Smooth muscle cell (in vitro differentiated cells): ENCODE results near the gene G2E3. TPM values are rescaled to one million over a fixed set of nuclear protein-coding genes. Genes with fewer than 3 reads are reported as not detected.

Experiments used
- DNase-seq: peaks from one replicate; lab custom pipeline; 2025; ENCODE audit not compliant: unreplicated experiment; lab: John Stamatoyannopoulos, UW
- H2AFZ ChIP-seq: fragments of 200-600 bp; sonication (generic); 2 replicates; pipeline ENCODE4 v1.6.0; 2016; ENCODE audit warnings: antibody characterized with exemption, low read depth, mild to moderate bottlenecking
- H3F3A ChIP-seq: fragments of 200-600 bp; sonication (generic); 2 replicates; pipeline ENCODE4 v1.6.0; 2017; ENCODE audit warnings: antibody characterized with exemption, low read depth
- H3K27ac ChIP-seq: fragments of 200-600 bp; sonication (generic); 2 replicates; pipeline ENCODE4 v1.5.1; 2016; ENCODE audit warnings: low read depth, mild to moderate bottlenecking
- H3K27me3 ChIP-seq: fragments of 200-600 bp; sonication (generic); 2 replicates; pipeline ENCODE4 v1.6.1; 2016; ENCODE audit warnings: low read depth, mild to moderate bottlenecking
- H3K36me3 ChIP-seq: fragments of 200-600 bp; sonication (generic); 2 replicates; pipeline ENCODE4 v1.5.1; 2016; ENCODE audit warnings: low read depth
- H3K4me1 ChIP-seq: fragments of 200-600 bp; sonication (generic); 2 replicates; pipeline ENCODE4 v1.5.1; 2016; ENCODE audit warnings: low read depth
- H3K4me2 ChIP-seq: fragments of 200-600 bp; sonication (generic); 2 replicates; pipeline ENCODE4 v1.6.0; 2016; ENCODE audit warnings: mild to moderate bottlenecking
- H3K4me3 ChIP-seq: fragments of 200-600 bp; sonication (generic); 2 replicates; pipeline ENCODE4 v1.5.1; 2016; ENCODE audit warnings: mild to moderate bottlenecking
- H3K79me2 ChIP-seq: fragments of 200-600 bp; sonication (generic); 2 replicates; pipeline ENCODE4 v1.6.0; 2016; ENCODE audit warnings: low read depth, mild to moderate bottlenecking
- H3K9ac ChIP-seq: fragments of 200-600 bp; sonication (generic); 2 replicates; pipeline ENCODE4 v1.6.0; 2016; ENCODE audit warnings: low read depth
- H3K9me3 ChIP-seq: fragments of 200-600 bp; sonication (generic); replicated peaks from 2 replicates; pipeline ENCODE4 v1.5.1; 2016; ENCODE audit warnings: low read depth
- H4K20me1 ChIP-seq: fragments of 200-600 bp; sonication (generic); 2 replicates; pipeline ENCODE4 v1.6.0; 2016; ENCODE audit warnings: low read depth
- WGBS: methylation state at CpG from one replicate; pipeline ENCODE4 v1.1.7; 2016; ENCODE audit warnings: low lambda C conversion rate; 5-methylcytosine and 5-hydroxymethylcytosine counted together
- polyA plus RNA-seq: library from polyadenylated mRNA; unstranded; fragments of >200 nt; fragmentation: Nextera tagmentation; extraction: Ambion mirVana; gene quantifications from 2 replicates; pipeline ENCODE4 v1.2.1, GENCODE V29; 2016
- total RNA-seq: library from RNA; depleted of rRNA; stranded (reverse); fragments of >200 nt; gene quantifications from 2 replicates; pipeline ENCODE4 v1.2.3, GENCODE V29; 2014
- TF ChIP-seq, protein P1 (sequence below): fragments of 200-600 bp; sonication (generic); IDR thresholded peaks from 2 replicates; pipeline ENCODE4 v1.5.1; 2017; ENCODE audit warnings: borderline replicate concordance, mild to moderate bottlenecking, antibody characterized with exemption; ENCODE audit not compliant: insufficient read depth, poor library complexity, severe bottlenecking

G2E3 gene
- total and polyA plus RNA-seq, 2 experiments from 2014 or later = 15.2 to 25.1 TPM

DNA sequence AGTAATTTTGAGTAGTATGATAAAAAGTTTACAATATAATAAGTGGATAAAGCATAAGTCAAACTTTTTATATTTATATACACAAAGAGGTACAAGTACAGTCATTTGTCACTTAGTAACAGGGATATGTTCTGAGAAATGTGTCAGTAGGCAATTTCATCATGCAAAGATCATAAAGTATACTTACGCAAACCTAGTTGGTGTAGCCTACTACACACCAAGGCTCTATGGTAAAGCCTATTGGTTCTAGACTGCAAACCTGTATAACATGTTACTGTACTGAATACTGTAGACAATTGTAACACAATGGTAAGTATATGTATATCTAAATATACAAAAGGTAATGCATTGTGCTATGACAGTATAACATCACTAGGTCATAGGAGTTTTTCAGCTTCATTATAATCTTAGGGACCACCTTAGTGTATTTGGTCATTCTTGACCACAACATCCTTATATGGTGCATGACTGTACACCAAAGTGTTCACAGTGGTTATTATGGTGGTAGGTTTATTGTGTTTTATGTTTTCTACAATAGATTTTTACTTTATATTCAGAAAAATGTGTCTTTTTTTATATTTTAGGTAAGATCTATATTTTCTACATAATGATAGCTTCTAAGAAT lies 48.3 kb downstream of the G2E3 start:
- Histone ChIP-seq H3K27me3 (no peaks in the 10 kb centered on the region), H3K36me3 (peaks cover under 1% of the 10 kb centered on the region), H3F3A (no peaks in the 10 kb centered on the region), H3K27ac (no peak overlapping the region), H2AFZ (no peak overlapping the region), H4K20me1 (no peaks in the 10 kb centered on the region), H3K4me1 (no peaks in the 10 kb centered on the region), H3K9me3 (no peaks in the 10 kb centered on the region), H3K4me3 (no peak overlapping the region), H3K79me2 (no peaks in the 10 kb centered on the region), H3K9ac (no peak overlapping the region), H3K4me2 (no peak overlapping the region)
- TF ChIP-seq, protein P1, sequence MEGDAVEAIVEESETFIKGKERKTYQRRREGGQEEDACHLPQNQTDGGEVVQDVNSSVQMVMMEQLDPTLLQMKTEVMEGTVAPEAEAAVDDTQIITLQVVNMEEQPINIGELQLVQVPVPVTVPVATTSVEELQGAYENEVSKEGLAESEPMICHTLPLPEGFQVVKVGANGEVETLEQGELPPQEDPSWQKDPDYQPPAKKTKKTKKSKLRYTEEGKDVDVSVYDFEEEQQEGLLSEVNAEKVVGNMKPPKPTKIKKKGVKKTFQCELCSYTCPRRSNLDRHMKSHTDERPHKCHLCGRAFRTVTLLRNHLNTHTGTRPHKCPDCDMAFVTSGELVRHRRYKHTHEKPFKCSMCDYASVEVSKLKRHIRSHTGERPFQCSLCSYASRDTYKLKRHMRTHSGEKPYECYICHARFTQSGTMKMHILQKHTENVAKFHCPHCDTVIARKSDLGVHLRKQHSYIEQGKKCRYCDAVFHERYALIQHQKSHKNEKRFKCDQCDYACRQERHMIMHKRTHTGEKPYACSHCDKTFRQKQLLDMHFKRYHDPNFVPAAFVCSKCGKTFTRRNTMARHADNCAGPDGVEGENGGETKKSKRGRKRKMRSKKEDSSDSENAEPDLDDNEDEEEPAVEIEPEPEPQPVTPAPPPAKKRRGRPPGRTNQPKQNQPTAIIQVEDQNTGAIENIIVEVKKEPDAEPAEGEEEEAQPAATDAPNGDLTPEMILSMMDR = no peak
- no peak for DNase-seq
- 100% methylated on average over 1 of the region's 1 CpG for WGBS

DNA sequence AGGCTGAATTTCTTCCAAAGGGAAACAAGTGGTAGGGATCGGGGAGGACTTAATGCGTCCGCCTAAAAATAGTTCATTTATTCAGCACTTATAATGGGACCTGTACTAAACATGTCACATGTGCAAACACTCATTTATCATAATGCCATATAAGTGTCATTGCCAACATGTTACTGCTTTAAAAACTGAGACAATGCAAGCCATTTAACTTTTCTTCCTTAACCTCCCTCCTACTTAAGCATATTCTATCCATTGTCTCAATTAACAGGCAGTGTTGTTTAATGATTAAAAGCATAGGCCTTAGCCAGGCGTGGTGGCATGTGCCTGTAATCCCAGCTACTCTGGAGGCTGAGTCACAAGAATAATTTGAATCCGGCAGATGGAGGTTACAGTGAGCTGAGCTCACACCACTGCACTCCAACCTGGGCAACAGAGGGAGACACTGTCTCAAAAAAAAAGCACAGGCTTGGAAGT lies 49.6 kb downstream of the G2E3 start:
- no peaks in the 10 kb centered on the region for H3K36me3 ChIP-seq
- H3K4me1 ChIP-seq = no peaks in the 10 kb centered on the region
- WGBS = 65% methylated on average over 5 of the region's 5 CpGs
- H3K27me3 ChIP-seq = no peaks in the 10 kb centered on the region
- no peak overlapping the region for H3K4me2 ChIP-seq
- no peak for DNase-seq
- H3F3A ChIP-seq = no peaks in the 10 kb centered on the region
- H3K4me3 ChIP-seq = no peak overlapping the region
- no peaks in the 10 kb centered on the region for H4K20me1 ChIP-seq
- H3K9me3 ChIP-seq = no peaks in the 10 kb centered on the region
- no peak overlapping the region for H3K27ac ChIP-seq
- no peak overlapping the region for H3K9ac ChIP-seq
- TF ChIP-seq, protein P1 = no peak
- no peak overlapping the region for H2AFZ ChIP-seq
- no peaks in the 10 kb centered on the region for H3K79me2 ChIP-seq

- H3K79me2 ChIP-seq = no peaks in the 10 kb centered on the region
- no peaks in the 10 kb centered on the region for H4K20me1 ChIP-seq
- no peak overlapping the region for H3K4me2 ChIP-seq
- H3K4me3 ChIP-seq = no peak overlapping the region
- H3K36me3 ChIP-seq = peaks cover 7% of the 10 kb centered on the region
- WGBS = 84% methylated on average over 6 of the region's 6 CpGs
- DNase-seq = no peak
- no peak overlapping the region for H3K9ac ChIP-seq
- H3K27me3 ChIP-seq = no peaks in the 10 kb centered on the region
- no peaks in the 10 kb centered on the region for H3F3A ChIP-seq
- no peak overlapping the region for H3K27ac ChIP-seq
- H3K9me3 ChIP-seq = no peaks in the 10 kb centered on the region
- TF ChIP-seq, protein P1 = no peak
- no peaks in the 10 kb centered on the region for H3K4me1 ChIP-seq
- H2AFZ ChIP-seq = no peak overlapping the region
Observed at GRCh38 chr14:30610787-30611343, 51.9 kb downstream of the G2E3 start.

DNA sequence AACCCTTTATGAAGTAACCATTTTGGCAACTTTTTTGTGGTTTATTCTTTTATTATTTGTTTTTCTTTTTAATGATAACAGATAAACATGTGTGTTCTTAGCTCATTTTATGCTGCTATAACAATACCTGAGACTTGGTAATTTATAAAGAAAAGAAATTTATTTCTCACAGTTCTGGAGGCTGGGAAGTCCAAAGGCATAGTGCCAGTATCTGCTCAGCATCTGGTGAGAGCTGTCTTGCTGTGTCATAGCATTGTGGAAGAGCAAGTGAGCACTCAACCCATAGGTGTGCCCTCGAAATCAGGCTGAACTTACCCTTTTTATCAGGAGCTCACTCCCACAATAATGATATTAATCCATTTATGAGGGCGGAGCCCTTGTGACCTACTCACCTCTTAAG lies 55.2 kb downstream of the G2E3 start:
- DNase-seq = no peak
- peaks cover 15% of the 10 kb centered on the region for H3K36me3 ChIP-seq
- no peak overlapping the region for H3K4me3 ChIP-seq
- no peaks in the 10 kb centered on the region for H4K20me1 ChIP-seq
- H3K9ac ChIP-seq = no peak overlapping the region
- H2AFZ ChIP-seq = no peak overlapping the region
- TF ChIP-seq, protein P1 = no peak
- no peaks in the 10 kb centered on the region for H3K4me1 ChIP-seq
- 100% methylated on average over 2 of the region's 2 CpGs for WGBS
- H3K79me2 ChIP-seq = no peaks in the 10 kb centered on the region
- no peaks in the 10 kb centered on the region for H3K9me3 ChIP-seq
- H3F3A ChIP-seq = no peaks in the 10 kb centered on the region
- H3K4me2 ChIP-seq = no peak overlapping the region
- no peaks in the 10 kb centered on the region for H3K27me3 ChIP-seq
- no peak overlapping the region for H3K27ac ChIP-seq
